GM12892 (cell line): ENCODE measurements around the gene LRRC34.

ENCODE experiments used
- POLR2AphosphoS5 ChIP-seq: IDR thresholded peaks from 2 replicates; pipeline ENCODE4 v1.6.1; 2011; ENCODE audit warnings: low read depth, low read length, control low read depth
- TAF1 ChIP-seq: IDR thresholded peaks from 2 replicates; pipeline ENCODE4 v1.6.1; 2011; ENCODE audit warnings: low read depth, mild to moderate bottlenecking, control low read depth, low read length, borderline replicate concordance

DNA sequence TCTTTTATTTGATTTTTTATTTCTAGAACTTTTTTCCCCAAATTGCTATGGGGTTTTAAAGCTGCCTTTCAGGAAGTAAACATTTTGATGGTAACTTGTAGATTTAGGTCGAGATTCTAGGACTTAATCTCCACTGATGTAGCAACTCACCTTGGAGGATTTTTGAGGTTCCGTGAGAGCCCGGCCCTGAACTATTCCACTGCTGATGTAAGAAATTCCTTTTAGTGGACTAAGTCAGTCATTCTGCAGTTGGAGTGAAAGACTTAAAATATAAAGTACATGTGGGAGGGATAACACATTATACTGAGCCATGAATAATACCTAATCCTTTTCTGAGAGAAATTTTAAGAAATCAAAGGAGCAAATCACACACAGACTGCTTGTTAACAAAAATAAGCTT, 12.6 kb upstream of the LRRC34 start:
- TF ChIP-seq TAF1, result no peak
- TF ChIP-seq POLR2AphosphoS5, result no peak
